ENCODE measurements around the gene GSTA2.
"Not testable (repeated sequence)": the region's sequence is repeated elsewhere in the genome, so short reads cannot be mapped to it uniquely, and the experiment has no call there.

The GSTA2 gene

DNA sequence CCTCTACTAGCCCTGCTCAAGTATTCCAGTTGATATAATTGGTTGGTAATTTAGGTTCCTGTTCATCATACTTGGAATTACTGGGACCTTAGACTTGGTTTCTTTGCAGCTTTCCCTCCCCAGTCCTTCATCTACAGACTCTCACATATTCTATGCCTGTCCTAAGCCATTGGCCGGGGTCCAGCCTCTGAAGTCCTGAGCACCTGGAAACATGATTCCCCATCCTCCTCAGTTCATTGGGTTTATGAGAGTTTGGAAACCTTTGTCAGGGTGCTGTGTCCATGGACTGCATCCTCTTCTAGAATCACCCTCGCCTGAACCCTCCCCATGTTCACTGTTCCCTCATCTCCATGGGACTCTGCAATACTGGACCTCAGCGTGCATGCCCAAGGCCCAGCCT is 8.8 kb downstream of the GSTA2 start:
- Histone ChIP-seq H3K9me3 (ENCODE audit: control insufficient read depth, insufficient read depth, low read depth, low read length) (no peaks in the 10 kb centered on the region), H3K27ac (ENCODE audit: extremely low read depth, low read depth, low read length) (no peak overlapping the region), H3K36me3 (ENCODE audit: control insufficient read depth in 2 of 2, insufficient read depth in 1 of 2, low read length in 2 of 2) (no peaks in the 10 kb centered on the region), H3K4me1 (ENCODE audit: control insufficient read depth, insufficient read depth, low read length) (no peaks in the 10 kb centered on the region), H3K4me3 (ENCODE audit: low read depth, low read length) (no peak overlapping the region)
- TF ChIP-seq ZSCAN23 (tag by site-specific recombination; IDR thresholded peaks at IDR 0.05) (no peak), GFI1B (tag by site-specific recombination; IDR thresholded peaks at IDR 0.05) (no peak), ZNF426 (tag by site-specific recombination; IDR thresholded peaks at IDR 0.05) (no peak), ZNF629 (tag by site-specific recombination; IDR thresholded peaks at IDR 0.05) (no peak), ZNF600 (tag by site-specific recombination; IDR thresholded peaks at IDR 0.05) (no peak), ZNF157 (tag by site-specific recombination; IDR thresholded peaks at IDR 0.05) (no peak), ZNF792 (tag by site-specific recombination; IDR thresholded peaks at IDR 0.05) (no peak), ZBTB44 (tag by site-specific recombination; IDR thresholded peaks at IDR 0.05) (no peak), ZNF544 (tag by site-specific recombination; IDR thresholded peaks at IDR 0.05) (no peak), SALL2 (tag by site-specific recombination; IDR thresholded peaks at IDR 0.05; ENCODE audit: borderline replicate concordance) (no peak), SP3 (tag by site-specific recombination; IDR thresholded peaks at IDR 0.05) (no peak), MYNN (tag by site-specific recombination; IDR thresholded peaks at IDR 0.05; ENCODE audit: borderline replicate concordance) (no peak), ZNF433 (tag by site-specific recombination; IDR thresholded peaks at IDR 0.05; ENCODE audit: low read depth) (no peak), ZBTB21 (tag by site-specific recombination; IDR thresholded peaks at IDR 0.05) (no peak), ZSCAN5A (tag by site-specific recombination; IDR thresholded peaks at IDR 0.05) (no peak)
- TF ChIP-seq, protein P1, sequence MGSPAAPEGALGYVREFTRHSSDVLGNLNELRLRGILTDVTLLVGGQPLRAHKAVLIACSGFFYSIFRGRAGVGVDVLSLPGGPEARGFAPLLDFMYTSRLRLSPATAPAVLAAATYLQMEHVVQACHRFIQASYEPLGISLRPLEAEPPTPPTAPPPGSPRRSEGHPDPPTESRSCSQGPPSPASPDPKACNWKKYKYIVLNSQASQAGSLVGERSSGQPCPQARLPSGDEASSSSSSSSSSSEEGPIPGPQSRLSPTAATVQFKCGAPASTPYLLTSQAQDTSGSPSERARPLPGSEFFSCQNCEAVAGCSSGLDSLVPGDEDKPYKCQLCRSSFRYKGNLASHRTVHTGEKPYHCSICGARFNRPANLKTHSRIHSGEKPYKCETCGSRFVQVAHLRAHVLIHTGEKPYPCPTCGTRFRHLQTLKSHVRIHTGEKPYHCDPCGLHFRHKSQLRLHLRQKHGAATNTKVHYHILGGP (tag by site-specific recombination; IDR thresholded peaks at IDR 0.05), result no peak
- POLR2A ChIA-PET, result no interaction called here
- CTCF ChIA-PET, result interaction anchor here (0.6 kb wide), 1 partner anchor 65 kb away, joined by 8 read pairs; no protein-coding TSS in a partner anchor

DNA sequence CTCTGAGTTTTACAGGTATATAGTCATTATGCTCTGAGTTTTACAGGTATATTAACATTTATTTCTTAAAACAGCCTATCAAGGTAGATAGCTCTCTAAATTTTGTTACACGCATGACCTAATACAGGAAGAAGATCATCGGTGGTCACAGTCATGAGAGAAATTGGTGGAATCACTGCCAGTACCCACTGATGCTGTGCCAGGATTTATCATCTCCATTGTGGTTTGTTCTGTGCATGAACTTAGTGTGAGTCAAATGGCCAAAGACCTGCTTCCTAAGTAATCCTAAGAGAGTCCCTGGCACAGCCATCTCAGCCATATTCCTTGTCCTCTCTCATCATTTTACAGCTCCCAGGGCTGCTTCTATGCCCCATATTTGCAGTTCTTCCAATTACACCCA is 10.1 kb downstream of the GSTA2 start:
- H3K27ac ChIP-seq (ENCODE audit: extremely low read depth, low read depth, low read length); H3K4me1 ChIP-seq (ENCODE audit: control insufficient read depth, insufficient read depth, low read length); H3K4me3 ChIP-seq (ENCODE audit: low read depth, low read length); H3K36me3 ChIP-seq (ENCODE audit: control insufficient read depth in 2 of 2, insufficient read depth in 1 of 2, low read length in 2 of 2); POLR2A ChIA-PET; H3K9me3 ChIP-seq (ENCODE audit: control insufficient read depth, insufficient read depth, low read depth, low read length): not testable (repeated sequence)
- CTCF ChIA-PET, result interaction anchor here (0.9 kb wide), 1 partner anchor 29 kb away, joined by 3 read pairs; no protein-coding TSS in a partner anchor

GRCh38 chr6:52752310-52752709 is 11.0 kb downstream of the GSTA2 start:
- Histone ChIP-seq H3K4me1 (ENCODE audit: control insufficient read depth, insufficient read depth, low read length) (no peaks in the 10 kb centered on the region), H3K4me3 (ENCODE audit: low read depth, low read length) (no peak overlapping the region), H3K27ac (ENCODE audit: extremely low read depth, low read depth, low read length) (no peak overlapping the region), H3K9me3 (ENCODE audit: control insufficient read depth, insufficient read depth, low read depth, low read length) (no peaks in the 10 kb centered on the region), H3K36me3 (ENCODE audit: control insufficient read depth in 2 of 2, insufficient read depth in 1 of 2, low read length in 2 of 2) (no peaks in the 10 kb centered on the region)
- CTCF ChIA-PET, result interaction anchor here (1.1 kb wide), 1 partner anchor 28 kb away, joined by 3 read pairs; no protein-coding TSS in a partner anchor
- TF ChIP-seq ZFP3 (tag by site-specific recombination; IDR thresholded peaks at IDR 0.05; ENCODE audit: low read depth) (no peak), OVOL3 (tag by site-specific recombination; IDR thresholded peaks at IDR 0.05) (no peak), ZIC2 (tag by site-specific recombination; IDR thresholded peaks at IDR 0.05) (no peak), ZNF521 (tag by site-specific recombination; IDR thresholded peaks at IDR 0.05) (no peak)
- TF ChIP-seq, protein P2, sequence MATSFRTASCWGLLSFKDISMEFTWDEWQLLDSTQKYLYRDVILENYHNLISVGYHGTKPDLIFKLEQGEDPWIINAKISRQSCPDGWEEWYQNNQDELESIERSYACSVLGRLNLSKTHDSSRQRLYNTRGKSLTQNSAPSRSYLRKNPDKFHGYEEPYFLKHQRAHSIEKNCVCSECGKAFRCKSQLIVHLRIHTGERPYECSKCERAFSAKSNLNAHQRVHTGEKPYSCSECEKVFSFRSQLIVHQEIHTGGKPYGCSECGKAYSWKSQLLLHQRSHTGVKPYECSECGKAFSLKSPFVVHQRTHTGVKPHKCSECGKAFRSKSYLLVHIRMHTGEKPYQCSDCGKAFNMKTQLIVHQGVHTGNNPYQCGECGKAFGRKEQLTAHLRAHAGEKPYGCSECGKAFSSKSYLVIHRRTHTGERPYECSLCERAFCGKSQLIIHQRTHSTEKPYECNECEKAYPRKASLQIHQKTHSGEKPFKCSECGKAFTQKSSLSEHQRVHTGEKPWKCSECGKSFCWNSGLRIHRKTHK (tag by site-specific recombination; IDR thresholded peaks at IDR 0.05), result no peak
- POLR2A ChIA-PET, result no interaction called here
